A673 (cell line): ENCODE measurements around the gene TGM3. TPM values are rescaled to one million over a fixed set of nuclear protein-coding genes. Genes with fewer than 3 reads are reported as not detected.

Source experiments
- BruUV-seq: library from RNA; stranded (reverse); fragments of 400-500 nt; replicated peaks from 2 replicates; lab custom pipeline; 2021; lab: Mats Ljungman, UMichigan
- CTCF ChIA-PET: fragments of 300-600 bp; sonication (Branson Sonifier 250); formaldehyde crosslinking; loops from one replicate; lab custom pipeline; 2022; ENCODE audit warnings: antibody characterized with exemption; lab: Charles Lee
- POLR2A ChIA-PET: fragments of 300-600 bp; sonication (Branson Sonifier 250); formaldehyde crosslinking; loops from one replicate; lab custom pipeline; 2022; ENCODE audit warnings: antibody characterized with exemption; ENCODE audit not compliant: low non-redundant PET; lab: Charles Lee
- DNase-seq: peaks from one replicate; pipeline ENCODE4 v3.0.0-alpha.2; 2015; ENCODE audit warnings: low spot score
- H3K27ac ChIP-seq: fragments of 200-600 bp; sonication (generic); 2 replicates; pipeline ENCODE4 v1.5.1; 2016; ENCODE audit warnings: mixed run types, low read depth, mild to moderate bottlenecking, mixed read lengths, antibody characterized with exemption, low read length; ENCODE audit not compliant: poor library complexity, severe bottlenecking
- H3K27me3 ChIP-seq: fragments of 200-600 bp; sonication (generic); replicated peaks from 2 replicates; pipeline ENCODE4 v1.6.1; 2017; ENCODE audit warnings: mixed run types, low read depth, mild to moderate bottlenecking, mixed read lengths, antibody characterized with exemption, low read length; ENCODE audit not compliant: insufficient read depth, poor library complexity
- H3K36me3 ChIP-seq: fragments of 200-600 bp; sonication (generic); 2 replicates; pipeline ENCODE4 v1.6.1; 2016; ENCODE audit warnings: mixed run types, mild to moderate bottlenecking, mixed read lengths, antibody characterized with exemption, low read length; ENCODE audit not compliant: insufficient read depth, poor library complexity, severe bottlenecking
- H3K4me1 ChIP-seq: fragments of 200-600 bp; sonication (generic); 2 replicates; pipeline ENCODE4 v1.6.1; 2017; ENCODE audit warnings: mixed run types, mild to moderate bottlenecking, mixed read lengths, antibody characterized with exemption, low read length; ENCODE audit not compliant: insufficient read depth, poor library complexity, severe bottlenecking
- H3K4me3 ChIP-seq: fragments of 200-600 bp; sonication (generic); 2 replicates; pipeline ENCODE4 v1.5.1; 2016; ENCODE audit warnings: low read depth, mixed run types, mild to moderate bottlenecking, mixed read lengths, low read length; ENCODE audit not compliant: poor library complexity, severe bottlenecking
- H3K9me3 ChIP-seq: fragments of 200-600 bp; sonication (generic); 2 replicates; pipeline ENCODE4 v1.6.1; 2016; ENCODE audit warnings: mixed run types, low read depth, mild to moderate bottlenecking, mixed read lengths, antibody characterized with exemption, low read length; ENCODE audit not compliant: poor library complexity, severe bottlenecking
- CTCF ChIP-seq: fragments of 300-800, 200-600 bp; sonication (generic); conservative IDR thresholded peaks from 2 replicates; pipeline ENCODE4 v1.5.1; 2017; ENCODE audit warnings: low read depth, mild to moderate bottlenecking, antibody characterized with exemption, low read length, moderate library complexity, mixed read lengths
- EZH2 ChIP-seq: fragments of 200-600 bp; sonication (generic); IDR thresholded peaks from 2 replicates; pipeline ENCODE4 v1.6.1; 2017; ENCODE audit warnings: borderline replicate concordance, low read depth, mild to moderate bottlenecking, mixed read lengths, antibody characterized with exemption, low read length; ENCODE audit not compliant: poor library complexity, severe bottlenecking
- intact Hi-C: fragments of 100-400 bp; cut with micrococcal nuclease; formaldehyde crosslinking; loops from one replicate; pipeline ENCODE4 v1.10.0; 2022; ENCODE audit not compliant: unreplicated experiment
- total RNA-seq: library from RNA; stranded (reverse); gene quantifications from 2 replicates; pipeline ENCODE4 v1.2.3, GENCODE V29; 2021

TGM3 gene
- total RNA-seq, 1 experiment from 2014 or later, result 0.11 TPM

- no peaks in the 10 kb centered on the region for H3K4me1 ChIP-seq
- H3K27me3 ChIP-seq, result no peaks in the 10 kb centered on the region
- BruUV-seq, result no TSS peak
- H3K27ac ChIP-seq, result no peak overlapping the region
- no peak for TF ChIP-seq CTCF
- no peak for TF ChIP-seq EZH2
- DNase-seq, result no peak
- H3K4me3 ChIP-seq, result no peak overlapping the region
- intact Hi-C loops, result no loop called here
- no peaks in the 10 kb centered on the region for H3K9me3 ChIP-seq
- POLR2A ChIA-PET, result no interaction called here
- H3K36me3 ChIP-seq, result no peaks in the 10 kb centered on the region
- CTCF ChIA-PET, result no interaction called here
Measured at GRCh38 chr20:2299301-2299700, 3.5 kb downstream of the TGM3 start.

- ChIA-PET CTCF (no interaction called here), POLR2A (no interaction called here)
- H3K9me3 ChIP-seq, result no peaks in the 10 kb centered on the region
- BruUV-seq, result no TSS peak
- intact Hi-C loops, result no loop called here
- no peaks in the 10 kb centered on the region for H3K4me1 ChIP-seq
- H3K4me3 ChIP-seq, result no peak overlapping the region
- DNase-seq, result no peak
- H3K27me3 ChIP-seq, result no peaks in the 10 kb centered on the region
- no peaks in the 10 kb centered on the region for H3K36me3 ChIP-seq
- TF ChIP-seq CTCF, result no peak
- no peak for TF ChIP-seq EZH2
- H3K27ac ChIP-seq, result no peak overlapping the region
Measured at GRCh38 chr20:2300002-2300401, 4.2 kb downstream of the TGM3 start.

- intact Hi-C loops, result no loop called here
- no peaks in the 10 kb centered on the region for H3K4me1 ChIP-seq
- no TSS peak for BruUV-seq
- no peaks in the 10 kb centered on the region for H3K27me3 ChIP-seq
- H3K4me3 ChIP-seq, result no peak overlapping the region
- no peaks in the 10 kb centered on the region for H3K9me3 ChIP-seq
- ChIA-PET POLR2A (no interaction called here), CTCF (no interaction called here)
- no peaks in the 10 kb centered on the region for H3K36me3 ChIP-seq
- H3K27ac ChIP-seq, result no peak overlapping the region
- no peak for DNase-seq
- TF ChIP-seq CTCF, result no peak
Measured at GRCh38 chr20:2300420-2300819, 4.6 kb downstream of the TGM3 start.
